B cell (primary cell): ENCODE measurements around the gene USP30. TPM values are rescaled to one million over a fixed set of nuclear protein-coding genes. Genes with fewer than 3 reads are reported as not detected.

Source experiments
- ATAC-seq: fragments of 200-7000 bp; cut with Tn5 transposase; one replicate; pipeline ENCODE4 v1.10.0; 2021; ENCODE audit warnings: low read depth, mild to moderate bottlenecking, moderate number of reproducible peaks, moderate library complexity
- CTCF ChIA-PET: fragments of 350-600 bp; sonication (Branson Sonifier 250); formaldehyde crosslinking; loops from one replicate; lab custom pipeline; 2021; ENCODE audit warnings: antibody characterized with exemption, inconsistent platforms; lab: Charles Lee
- POLR2A ChIA-PET: fragments of 350-600 bp; sonication (Branson Sonifier 250); formaldehyde crosslinking; loops from one replicate; lab custom pipeline; 2021; ENCODE audit warnings: antibody characterized with exemption; lab: Charles Lee
- DNase-seq: peaks from one replicate; pipeline ENCODE4 v3.0.0; 2013
- H2AFZ ChIP-seq: 2 replicates; pipeline ENCODE4 v1.6.1; 2012; ENCODE audit warnings: mild to moderate bottlenecking, low read depth, low read length; ENCODE audit not compliant: insufficient read depth, poor library complexity, severe bottlenecking
- H3K27ac ChIP-seq, 2 donors: 1 replicate in 1 of 2; 2 replicates in 1 of 2; pipeline ENCODE4 v1.5.1; 2012 to 2013; ENCODE audit warnings: low read length in 2 of 2, mild to moderate bottlenecking in 2 of 2, moderate library complexity in 1 of 2
- H3K27me3 ChIP-seq, 4 experiments: fragments of 200-600 bp in 1 of 4; sonication (generic) in 1 of 4; replicated peaks in 1 of 4; 1 replicate in 2 of 4; 2 replicates in 2 of 4; pipeline versions ENCODE4 v1.6.1 to v1.7.0; 2013 to 2016; ENCODE audit warnings: low read length in 3 of 4, mild to moderate bottlenecking in 2 of 4, mixed read lengths in 1 of 4, moderate library complexity in 1 of 4; ENCODE audit not compliant: insufficient read depth in 4 of 4, control insufficient read depth in 3 of 4; ENCODE audit errors: control extremely low read depth in 1 of 4
- H3K36me3 ChIP-seq, 2 experiments: replicated peaks in 1 of 2; 1 replicate in 1 of 2; 2 replicates in 1 of 2; pipeline versions ENCODE4 v1.6.1 to v1.7.1; 2013; ENCODE audit warnings: low read length in 1 of 2; ENCODE audit not compliant: insufficient read depth in 2 of 2, control insufficient read depth in 1 of 2; ENCODE audit errors: control extremely low read depth in 1 of 2, extremely low read depth in 1 of 2
- H3K4me1 ChIP-seq, 2 donors: fragments of 200-600 bp in 1 of 2; sonication (generic) in 1 of 2; 1 replicate in 1 of 2; 2 replicates in 1 of 2; pipeline versions ENCODE4 v1.5.1 to v1.6.1; 2013 to 2017; ENCODE audit warnings: low read length in 2 of 2; ENCODE audit not compliant: control insufficient read depth in 2 of 2, insufficient read depth in 2 of 2
- H3K4me2 ChIP-seq: replicated peaks from 2 replicates; pipeline ENCODE3; 2012; ENCODE audit warnings: mild to moderate bottlenecking, low read depth, low read length; ENCODE audit not compliant: poor library complexity, severe bottlenecking
- H3K4me3 ChIP-seq, 5 experiments: fragments of 200-600 bp in 1 of 5; sonication (generic) in 1 of 5; 1 replicate in 3 of 5; 2 replicates in 2 of 5; pipeline versions ENCODE4 v1.5.1 to v1.7.0; 2011 to 2016; ENCODE audit warnings: low read length in 4 of 5, mild to moderate bottlenecking in 4 of 5, low read depth in 2 of 5, control low read depth in 1 of 5, moderate library complexity in 1 of 5; ENCODE audit not compliant: insufficient read depth in 1 of 5; ENCODE audit errors: control extremely low read depth in 1 of 5, extremely low read depth in 1 of 5
- H3K79me2 ChIP-seq: fragments of 200-600 bp; sonication (generic); one replicate; pipeline ENCODE4 v1.6.0; 2016; ENCODE audit warnings: low read length; ENCODE audit not compliant: control insufficient read depth, insufficient read depth
- H3K9ac ChIP-seq: fragments of 200-600 bp; sonication (generic); 2 replicates; pipeline ENCODE4 v1.6.1; 2017; ENCODE audit warnings: mild to moderate bottlenecking, low read length, moderate library complexity
- H3K9me3 ChIP-seq, 3 donors: one replicate each; pipeline versions ENCODE4 v1.6.1 to v1.7.1; 2013; ENCODE audit warnings: low read length in 2 of 3; ENCODE audit not compliant: control insufficient read depth in 2 of 3, insufficient read depth in 1 of 3; ENCODE audit errors: control extremely low read depth in 1 of 3
- H4K20me1 ChIP-seq: 2 replicates; pipeline ENCODE4 v1.6.0; 2012; ENCODE audit warnings: mild to moderate bottlenecking, low read length; ENCODE audit not compliant: insufficient read depth, control insufficient read depth, poor library complexity, severe bottlenecking
- H3K27ac Mint-ChIP-seq: one replicate; pipeline ENCODE4 v1.8.0; 2021; ENCODE audit warnings: mixed read lengths
- H3K27me3 Mint-ChIP-seq: one replicate; pipeline ENCODE4 v1.8.0; 2021; ENCODE audit warnings: mixed read lengths
- H3K4me1 Mint-ChIP-seq: one replicate; pipeline ENCODE4 v1.8.0; 2021; ENCODE audit warnings: mixed read lengths
- H3K4me3 Mint-ChIP-seq: one replicate; pipeline ENCODE4 v1.8.0; 2021; ENCODE audit warnings: mixed read lengths
- H3K9me3 Mint-ChIP-seq: one replicate; pipeline ENCODE4 v1.8.0; 2022; ENCODE audit warnings: mixed read lengths; ENCODE audit not compliant: insufficient read depth
- CTCF ChIP-seq: fragments of 200-600 bp; IDR thresholded peaks from one replicate; pipeline ENCODE4 v1.8.0; 2022; ENCODE audit warnings: antibody characterized with exemption, mild to moderate bottlenecking
- EZH2 ChIP-seq: IDR thresholded peaks from 2 replicates; pipeline ENCODE4 v1.6.1; 2012; ENCODE audit warnings: borderline replicate concordance, low read depth, mild to moderate bottlenecking, moderate library complexity, low read length; ENCODE audit not compliant: insufficient read depth, poor library complexity, severe bottlenecking
- WGBS: methylation state at CpG from one replicate; pipeline ENCODE4 v1.1.5; 2013; ENCODE audit warnings: missing lambda C conversion rate; ENCODE audit not compliant: insufficient coverage; 5-methylcytosine and 5-hydroxymethylcytosine counted together
- intact Hi-C: fragments of 100-400 bp; cut with micrococcal nuclease; formaldehyde crosslinking; loops from one replicate; pipeline ENCODE4 v1.10.0; 2022
- polyA plus RNA-seq: library from polyadenylated mRNA; depleted of rRNA; stranded (reverse); fragments of >200 nt; gene quantifications from 2 replicates; pipeline ENCODE4 v1.2.3, GENCODE V29; 2012
- total RNA-seq, 2 donors: library from RNA; stranded (reverse); fragments of 120-200 nt in 1 of 2; gene quantifications; 1 replicate in 1 of 2; 2 replicates in 1 of 2; pipeline versions ENCODE4 v1.2.3 to v1.2.4, GENCODE V29; 2013 to 2022

USP30 gene
- total and polyA plus RNA-seq, 2 donors (not counting 1 experiment from before 2014, with no cell fraction given): 7.2 to 32.5 TPM

GRCh38 chr12:109126784-109127183 is 74.4 kb downstream of the USP30 start:
- Mint-ChIP-seq H3K9me3 (no peaks in the 10 kb centered on the region), H3K4me3 (no peak overlapping the region), H3K27me3 (peaks cover 6% of the 10 kb centered on the region), H3K4me1 (no peaks in the 10 kb centered on the region), H3K27ac (no peak overlapping the region)
- H3K9ac ChIP-seq: no peak overlapping the region
- no peak overlapping the region for H3K4me2 ChIP-seq
- no peak overlapping the region for H3K4me3 ChIP-seq
- TF ChIP-seq CTCF (no peak), EZH2 (no peak)
- H3K9me3 ChIP-seq: no peaks in the 10 kb centered on the region
- H3K79me2 ChIP-seq: no peaks in the 10 kb centered on the region
- no peaks in the 10 kb centered on the region for H3K27me3 ChIP-seq
- WGBS: 100% methylated on average over 1 of the region's 3 CpGs
- ChIA-PET CTCF (interaction anchor here (1.0 to 1.6 kb wide), 2 partner anchors 15 to 259 kb away, joined by 3 read pairs; no protein-coding TSS in a partner anchor), POLR2A (no interaction called here)
- no peaks in the 10 kb centered on the region for H4K20me1 ChIP-seq
- no peak overlapping the region for H2AFZ ChIP-seq
- H3K27ac ChIP-seq: no peak overlapping the region
- DNase-seq: no peak
- no peak for ATAC-seq
- no peaks in the 10 kb centered on the region for H3K4me1 ChIP-seq
- intact Hi-C loops: no loop called here
- H3K36me3 ChIP-seq: no peaks in the 10 kb centered on the region

- intact Hi-C loops: no loop called here
- Histone ChIP-seq H2AFZ (no peak overlapping the region), H3K27ac (no peak overlapping the region), H3K4me2 (no peak overlapping the region), H3K36me3 (no peaks in the 10 kb centered on the region), H3K27me3 (no peaks in the 10 kb centered on the region), H4K20me1 (no peaks in the 10 kb centered on the region), H3K4me3 (no peak overlapping the region), H3K9me3 (no peaks in the 10 kb centered on the region), H3K4me1 (no peaks in the 10 kb centered on the region), H3K9ac (no peak overlapping the region), H3K79me2 (no peaks in the 10 kb centered on the region)
- TF ChIP-seq EZH2: no peak
- TF ChIP-seq CTCF: no peak
- ChIA-PET CTCF (interaction anchor here (1.0 to 1.6 kb wide), 2 partner anchors 16 to 258 kb away, joined by 3 read pairs; no protein-coding TSS in a partner anchor), POLR2A (interaction anchor here (0.7 kb wide), 1 partner anchor 270 kb away, joined by 3 read pairs; no protein-coding TSS in a partner anchor)
- DNase-seq (no peak), ATAC-seq (no peak)
- Mint-ChIP-seq H3K27ac (no peak overlapping the region), H3K4me1 (no peaks in the 10 kb centered on the region), H3K9me3 (no peaks in the 10 kb centered on the region), H3K27me3 (peaks cover 6% of the 10 kb centered on the region), H3K4me3 (no peak overlapping the region)
- WGBS: 94% methylated on average over 10 of the region's 13 CpGs
Measured at GRCh38 chr12:109127533-109128242, 75.3 kb downstream of the USP30 start.
